ENCODE measurements around the gene IDH3B. TPM values are rescaled to one million over a fixed set of nuclear protein-coding genes. Genes with fewer than 3 reads are reported as not detected.
"Not testable (repeated sequence)": the region's sequence is repeated elsewhere in the genome, so short reads cannot be mapped to it uniquely, and the experiment has no call there.

IDH3B gene
- total RNA-seq, 1 donor from 2014 or later: 116 TPM

- no peak for DNase-seq (ENCODE audit: low spot score)
- Mint-ChIP-seq H3K4me3 (no peak overlapping the region), H3K27ac (no peak overlapping the region), H3K4me1 (ENCODE audit: low read depth) (peaks cover 3% of the 10 kb centered on the region), H3K27me3 (ENCODE audit: insufficient read depth) (peaks cover 19% of the 10 kb centered on the region), H3K9me3 (no peaks in the 10 kb centered on the region), H3K36me3 (ENCODE audit: low read depth) (peaks cover 2% of the 10 kb centered on the region)
- intact Hi-C loops (cut with micrococcal nuclease): no loop called here
These were observed 35.9 kb upstream of the IDH3B start for GRCh38 chr20:2699775-2700413.

GRCh38 chr20:2698912-2699311, 34.9 kb upstream of the IDH3B start:
- peaks cover 28% of the 10 kb centered on the region for H3K27me3 Mint-ChIP-seq (ENCODE audit: insufficient read depth)
- H3K4me3 Mint-ChIP-seq: no peak overlapping the region
- no peaks in the 10 kb centered on the region for H3K9me3 Mint-ChIP-seq
- peaks cover 3% of the 10 kb centered on the region for H3K36me3 Mint-ChIP-seq (ENCODE audit: low read depth)
- intact Hi-C loops (cut with micrococcal nuclease): no loop called here
- no peak for DNase-seq (ENCODE audit: low spot score)
- peaks cover 5% of the 10 kb centered on the region for H3K4me1 Mint-ChIP-seq (ENCODE audit: low read depth)
- no peak overlapping the region for H3K27ac Mint-ChIP-seq

- Mint-ChIP-seq H3K4me1 (ENCODE audit: low read depth) (peaks cover 5% of the 10 kb centered on the region), H3K9me3 (no peaks in the 10 kb centered on the region), H3K27ac (no peak overlapping the region), H3K4me3 (no peak overlapping the region), H3K36me3 (ENCODE audit: low read depth) (peaks cover 3% of the 10 kb centered on the region), H3K27me3 (ENCODE audit: insufficient read depth) (peaks cover 28% of the 10 kb centered on the region)
- DNase-seq (ENCODE audit: low spot score): no peak
- intact Hi-C loops (cut with micrococcal nuclease): no loop called here
These were observed 34.3 kb upstream of the IDH3B start for GRCh38 chr20:2698186-2698817.

GRCh38 chr20:2697768-2698167, 33.8 kb upstream of the IDH3B start:
- Mint-ChIP-seq H3K27me3 (ENCODE audit: insufficient read depth) (peaks cover 28% of the 10 kb centered on the region), H3K9me3 (no peaks in the 10 kb centered on the region), H3K4me3 (no peak overlapping the region), H3K4me1 (ENCODE audit: low read depth) (peaks cover 5% of the 10 kb centered on the region), H3K27ac (no peak overlapping the region), H3K36me3 (ENCODE audit: low read depth) (peaks cover 3% of the 10 kb centered on the region)
- intact Hi-C loops (cut with micrococcal nuclease): no loop called here
- DNase-seq (ENCODE audit: low spot score): no peak

GRCh38 chr20:2696646-2697045, 32.6 kb upstream of the IDH3B start:
- no peak overlapping the region for H3K4me3 Mint-ChIP-seq

GRCh38 chr20:2695984-2696525, 32.0 kb upstream of the IDH3B start:
- H3K27ac Mint-ChIP-seq; intact Hi-C loops (cut with micrococcal nuclease); DNase-seq (ENCODE audit: low spot score); H3K9me3 Mint-ChIP-seq; H3K4me3 Mint-ChIP-seq; H3K36me3 Mint-ChIP-seq (ENCODE audit: low read depth): not testable (repeated sequence)
- Mint-ChIP-seq H3K4me1 (ENCODE audit: low read depth) (peaks cover 17% of the 10 kb centered on the region), H3K27me3 (ENCODE audit: insufficient read depth) (peaks cover 36% of the 10 kb centered on the region)

More at GRCh38 chr20:2696646-2697045, 32.6 kb upstream of the IDH3B start:
- no peak for DNase-seq (ENCODE audit: low spot score)
- Mint-ChIP-seq H3K36me3 (ENCODE audit: low read depth) (peaks cover 3% of the 10 kb centered on the region), H3K4me1 (ENCODE audit: low read depth) (peaks cover 11% of the 10 kb centered on the region), H3K27ac (no peak overlapping the region), H3K9me3 (no peaks in the 10 kb centered on the region), H3K27me3 (ENCODE audit: insufficient read depth) (peaks cover 30% of the 10 kb centered on the region)
- intact Hi-C loops (cut with micrococcal nuclease): no loop called here

- intact Hi-C loops (cut with micrococcal nuclease): no loop called here
- no peaks in the 10 kb centered on the region for H3K9me3 Mint-ChIP-seq
- H3K36me3 Mint-ChIP-seq (ENCODE audit: low read depth): peaks cover 7% of the 10 kb centered on the region
- H3K4me1 Mint-ChIP-seq (ENCODE audit: low read depth): peaks cover 17% of the 10 kb centered on the region
- H3K27me3 Mint-ChIP-seq (ENCODE audit: insufficient read depth): peaks cover 38% of the 10 kb centered on the region
- peak overlapping the region; percentile 40 for H3K27ac Mint-ChIP-seq
- DNase-seq (ENCODE audit: low spot score): no peak
- H3K4me3 Mint-ChIP-seq: peak overlapping the region; percentile 76
These were observed 31.4 kb upstream of the IDH3B start for GRCh38 chr20:2695206-2695983.

GRCh38 chr20:2694519-2694918, 30.5 kb upstream of the IDH3B start:
- H3K27me3 Mint-ChIP-seq (ENCODE audit: insufficient read depth): peaks cover 36% of the 10 kb centered on the region
- DNase-seq (ENCODE audit: low spot score): no peak
- peak overlapping the region; percentile 76 for H3K4me3 Mint-ChIP-seq
- H3K9me3 Mint-ChIP-seq: no peaks in the 10 kb centered on the region
- intact Hi-C loops (cut with micrococcal nuclease): no loop called here
- H3K36me3 Mint-ChIP-seq (ENCODE audit: low read depth): peaks cover 7% of the 10 kb centered on the region
- H3K27ac Mint-ChIP-seq: no peak overlapping the region
- H3K4me1 Mint-ChIP-seq (ENCODE audit: low read depth): peaks cover 17% of the 10 kb centered on the region

GRCh38 chr20:2694008-2694471, 30.0 kb upstream of the IDH3B start:
- intact Hi-C loops (cut with micrococcal nuclease): no loop called here
- no peaks in the 10 kb centered on the region for H3K9me3 Mint-ChIP-seq
- H3K27ac Mint-ChIP-seq: no peak overlapping the region
- peaks cover 21% of the 10 kb centered on the region for H3K4me1 Mint-ChIP-seq (ENCODE audit: low read depth)
- H3K4me3 Mint-ChIP-seq: peak overlapping the region; percentile 76
- DNase-seq (ENCODE audit: low spot score): no peak
- H3K36me3 Mint-ChIP-seq (ENCODE audit: low read depth): peaks cover 7% of the 10 kb centered on the region
- H3K27me3 Mint-ChIP-seq (ENCODE audit: insufficient read depth): peaks cover 36% of the 10 kb centered on the region

GRCh38 chr20:2693286-2694007, 29.4 kb upstream of the IDH3B start:
- Mint-ChIP-seq H3K4me1 (ENCODE audit: low read depth) (peaks cover 24% of the 10 kb centered on the region), H3K4me3 (peak overlapping the region; percentile 76)
- intact Hi-C loops (cut with micrococcal nuclease): loop anchor here (1.0 kb wide), 1 partner anchor 48 kb away; no protein-coding TSS in a partner anchor

GRCh38 chr20:2692886-2693285, 28.9 kb upstream of the IDH3B start:
- H3K27ac Mint-ChIP-seq: no peak overlapping the region
- no peaks in the 10 kb centered on the region for H3K9me3 Mint-ChIP-seq
- intact Hi-C loops (cut with micrococcal nuclease): loop anchor here (1.0 kb wide), 1 partner anchor 48 kb away; no protein-coding TSS in a partner anchor
- H3K36me3 Mint-ChIP-seq (ENCODE audit: low read depth): peaks cover 7% of the 10 kb centered on the region
- peaks cover 29% of the 10 kb centered on the region for H3K4me1 Mint-ChIP-seq (ENCODE audit: low read depth)
- H3K4me3 Mint-ChIP-seq: no peak overlapping the region
- H3K27me3 Mint-ChIP-seq (ENCODE audit: insufficient read depth): peaks cover 36% of the 10 kb centered on the region
- DNase-seq (ENCODE audit: low spot score): no peak

More at GRCh38 chr20:2693286-2694007, 29.4 kb upstream of the IDH3B start:
- peaks cover 36% of the 10 kb centered on the region for H3K27me3 Mint-ChIP-seq (ENCODE audit: insufficient read depth)
- peaks cover 7% of the 10 kb centered on the region for H3K36me3 Mint-ChIP-seq (ENCODE audit: low read depth)
- no peaks in the 10 kb centered on the region for H3K9me3 Mint-ChIP-seq
- peak; percentile 53 for DNase-seq (ENCODE audit: low spot score)
- no peak overlapping the region for H3K27ac Mint-ChIP-seq
